HG02678 (cell line): Measurements from ENCODE around the gene KIAA0825.

ENCODE experiments used
- ATAC-seq: cut with Tn5 transposase; IDR thresholded peaks from one replicate; pipeline ENCODE4 v1.9.1; 2021; ENCODE audit warnings: mild to moderate bottlenecking, moderate library complexity; ENCODE audit not compliant: unreplicated experiment

The KIAA0825 gene

DNA sequence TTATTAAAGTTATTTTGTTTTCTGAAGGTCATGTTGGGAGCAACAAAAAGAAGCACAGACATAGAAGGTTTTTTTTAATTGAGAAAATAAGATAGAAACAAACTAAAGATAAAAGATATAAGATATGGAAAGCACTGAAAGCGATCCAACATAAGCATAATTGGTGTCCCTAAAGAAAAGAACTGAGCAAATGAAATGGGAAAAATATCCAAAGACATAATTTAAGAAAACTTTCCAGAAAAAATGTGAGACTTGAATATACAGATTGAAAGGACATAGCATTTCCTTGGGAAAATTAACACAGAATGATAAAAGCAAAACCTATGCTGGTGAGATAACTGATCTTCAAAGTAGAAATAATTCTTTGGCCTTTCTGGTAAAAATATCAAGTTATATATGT lies 289.3 kb downstream of the KIAA0825 start:
- ATAC-seq: no peak

GRCh38 chr5:94326586-94326985 lies 291.8 kb downstream of the KIAA0825 start:
- no peak for ATAC-seq

DNA sequence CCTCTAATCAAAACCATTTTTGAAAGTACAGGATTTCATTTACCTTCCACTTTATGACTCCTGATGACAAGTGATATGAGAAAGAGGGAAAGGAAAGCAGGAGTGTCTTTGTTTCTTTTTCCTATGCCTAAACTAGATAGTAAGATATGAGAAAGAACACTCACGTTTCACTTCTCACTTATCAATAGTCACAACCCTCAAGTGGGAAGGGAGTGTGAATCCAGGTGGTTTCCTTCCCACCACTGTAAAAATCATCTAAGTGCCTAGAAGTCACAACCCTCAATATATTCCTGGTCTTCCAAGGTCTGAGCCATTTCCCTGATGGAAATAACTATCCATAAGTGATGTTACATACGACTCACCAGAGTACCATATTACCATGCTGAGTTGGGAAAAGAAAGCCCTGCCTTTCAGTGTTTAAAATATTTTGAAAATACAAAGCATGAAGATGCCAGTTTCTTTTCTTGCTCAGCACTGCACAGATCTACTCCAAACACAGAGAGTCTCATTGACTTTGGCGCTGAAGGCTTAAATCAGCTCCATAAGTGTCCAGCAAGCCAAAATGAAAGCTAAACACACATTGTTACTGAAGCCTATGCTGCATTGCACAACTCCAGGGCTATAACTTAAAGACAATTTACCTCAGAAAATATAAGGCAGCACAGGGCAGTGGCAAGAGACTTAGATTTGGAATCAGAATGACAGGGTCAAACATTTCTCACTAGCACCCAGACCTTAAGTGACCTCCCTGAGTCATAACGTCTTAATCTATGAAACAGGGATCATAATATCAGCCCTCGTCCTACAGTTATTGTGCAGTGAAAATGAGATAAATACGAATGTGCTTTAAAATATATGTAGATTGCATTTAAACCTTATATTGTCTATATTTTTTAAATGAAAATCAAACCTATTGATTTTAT lies 301.2 kb downstream of the KIAA0825 start:
- ATAC-seq: no peak

- no peak for ATAC-seq
Measured at GRCh38 chr5:94314460-94315131, 303.8 kb downstream of the KIAA0825 start.

DNA sequence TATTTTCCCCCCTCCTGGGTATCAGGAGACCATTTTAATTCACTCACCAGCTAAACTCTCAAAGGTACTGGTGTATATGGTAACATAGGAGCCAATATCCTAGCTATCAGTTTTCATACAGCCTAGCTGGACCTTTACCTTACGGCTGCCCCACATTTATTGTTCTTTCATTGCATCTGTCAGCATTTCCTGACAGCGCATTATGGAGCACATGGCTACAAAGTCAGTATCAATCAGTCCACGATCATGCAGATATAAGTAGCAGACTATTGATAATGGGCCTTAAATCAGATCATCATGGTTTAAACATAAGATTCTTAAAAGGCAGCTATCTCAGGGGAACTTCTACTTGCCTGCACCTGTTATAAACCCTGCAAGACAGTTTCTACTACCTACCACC lies 304.7 kb downstream of the KIAA0825 start:
- no peak for ATAC-seq

GRCh38 chr5:94313188-94313587 lies 305.2 kb downstream of the KIAA0825 start:
- ATAC-seq: no peak

DNA sequence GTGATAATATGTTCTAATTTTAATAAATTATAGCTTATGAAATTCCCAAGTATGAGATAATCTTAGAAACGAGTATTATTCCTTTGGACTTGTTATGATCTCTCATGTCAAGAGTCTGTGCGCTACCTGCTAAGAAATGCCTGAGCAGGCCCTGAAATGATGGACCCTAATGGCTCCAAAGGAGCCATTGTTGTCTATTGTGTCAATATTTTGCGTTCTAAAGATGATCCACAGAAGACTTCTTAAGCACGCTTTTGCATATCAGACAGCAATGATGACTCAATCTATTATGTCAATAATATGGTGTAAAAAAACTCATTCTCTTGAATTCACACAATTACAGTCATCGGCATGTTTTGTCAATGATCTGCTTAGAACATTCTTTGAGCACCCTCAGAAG lies 306.1 kb downstream of the KIAA0825 start:
- ATAC-seq: no peak

DNA sequence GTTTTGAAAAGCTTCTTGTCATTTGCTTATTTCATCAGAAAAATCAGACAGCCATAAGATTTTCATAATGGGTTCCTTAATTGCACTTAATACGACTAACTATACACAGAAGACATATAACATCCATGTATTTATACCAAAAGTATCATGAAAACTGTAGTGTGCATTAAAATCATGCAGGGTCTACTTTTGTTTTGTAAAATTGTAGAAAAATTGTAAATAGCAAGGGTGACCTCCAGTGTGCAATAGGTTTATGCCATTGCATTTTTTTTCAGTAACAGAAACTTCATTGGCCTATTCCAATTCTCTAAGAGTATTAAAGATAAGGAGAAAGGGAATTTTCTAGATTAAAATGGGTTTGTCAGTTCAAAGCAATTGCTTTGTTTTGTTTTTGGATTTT lies 307.6 kb downstream of the KIAA0825 start:
- no peak for ATAC-seq

- ATAC-seq: no peak
Measured at GRCh38 chr5:94309141-94309540, 309.3 kb downstream of the KIAA0825 start.

GRCh38 chr5:94308442-94308841 lies 310.0 kb downstream of the KIAA0825 start:
- no peak for ATAC-seq

- no peak for ATAC-seq
Measured at GRCh38 chr5:94304146-94304545, 314.3 kb downstream of the KIAA0825 start.

DNA sequence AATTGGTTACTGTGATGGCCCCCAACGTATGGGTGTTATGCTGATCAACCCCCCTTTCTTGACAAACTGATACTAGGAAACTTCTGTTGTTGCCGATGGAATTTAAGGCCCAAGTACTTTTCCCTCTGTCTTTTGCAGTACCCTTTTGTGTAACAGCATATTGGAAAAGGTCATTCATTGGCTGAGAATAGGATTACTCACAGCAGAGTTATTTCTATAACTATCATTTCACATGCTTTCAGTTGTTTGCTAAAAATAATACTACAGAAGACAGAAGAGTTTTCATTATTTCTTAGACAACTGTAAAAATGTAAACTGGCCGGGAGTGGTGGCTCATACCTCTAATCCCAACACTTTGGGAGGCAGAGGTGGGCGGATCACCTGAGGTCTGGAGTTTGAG lies 329.5 kb downstream of the KIAA0825 start:
- ATAC-seq: no peak

DNA sequence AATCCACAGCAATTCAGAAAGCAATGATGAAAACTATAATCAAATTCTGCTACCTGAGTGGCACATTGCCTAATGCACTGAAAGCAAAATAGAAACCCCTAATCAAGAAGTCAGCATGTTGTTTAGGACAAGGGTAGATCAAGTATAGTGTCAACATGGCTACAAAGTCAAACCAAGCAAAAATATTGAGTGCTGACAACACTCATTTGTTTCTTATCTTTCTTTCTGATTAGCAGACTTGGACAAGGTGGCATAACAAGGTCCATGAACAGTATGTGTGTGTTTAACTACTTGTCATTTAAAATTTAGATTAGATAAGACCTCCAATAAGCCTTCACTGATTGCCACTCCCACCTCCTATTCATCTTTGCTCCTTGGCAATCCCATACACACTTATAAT lies 332.4 kb downstream of the KIAA0825 start:
- no peak for ATAC-seq

GRCh38 chr5:94283093-94283492 lies 335.3 kb downstream of the KIAA0825 start:
- ATAC-seq: no peak

GRCh38 chr5:94281236-94281801 lies 337.1 kb downstream of the KIAA0825 start:
- ATAC-seq: no peak

DNA sequence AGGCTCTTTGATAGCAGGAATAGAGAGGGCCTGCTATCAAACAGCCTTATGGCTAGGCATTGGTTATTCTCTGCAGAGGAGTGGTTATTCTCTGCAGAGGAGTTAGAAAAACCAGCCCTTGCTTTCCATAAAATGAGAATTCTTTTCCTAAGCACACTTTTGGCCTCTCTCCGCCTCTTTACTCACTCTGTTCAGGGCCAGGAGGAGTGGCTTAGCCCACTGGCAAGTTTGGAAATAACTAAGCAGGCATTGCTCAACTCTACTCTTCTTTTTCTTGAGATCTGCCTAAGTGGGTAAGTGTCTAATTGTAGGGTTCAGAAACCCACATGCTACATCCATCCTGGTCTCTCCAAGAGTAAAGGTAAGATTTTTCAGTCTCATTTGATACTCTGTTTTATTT lies 341.7 kb downstream of the KIAA0825 start:
- ATAC-seq: no peak

- ATAC-seq: no peak
Measured at GRCh38 chr5:94276048-94276447, 342.4 kb downstream of the KIAA0825 start.

DNA sequence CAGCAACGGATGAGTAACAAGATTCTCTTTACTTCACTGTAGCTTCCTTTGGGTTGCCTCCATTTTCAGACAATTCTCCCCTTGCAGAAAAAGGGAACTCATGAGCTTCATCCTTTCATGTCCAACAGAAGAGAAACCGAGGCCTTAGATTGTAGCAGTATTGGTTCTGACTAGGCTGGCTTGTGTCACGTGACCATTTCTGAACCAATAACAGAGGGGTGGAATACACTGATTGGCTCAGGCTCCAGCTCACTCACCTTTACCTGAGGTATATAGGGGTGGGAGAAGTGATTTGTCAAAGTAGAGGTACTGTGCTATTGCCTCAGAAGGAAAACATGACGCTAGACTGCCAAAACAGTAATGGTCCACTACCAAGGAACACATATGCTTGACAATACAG lies 343.7 kb downstream of the KIAA0825 start:
- ATAC-seq: no peak

GRCh38 chr5:94268226-94268625 lies 350.2 kb downstream of the KIAA0825 start:
- ATAC-seq: no peak

GRCh38 chr5:94267350-94267899 lies 351.0 kb downstream of the KIAA0825 start:
- ATAC-seq: no peak

DNA sequence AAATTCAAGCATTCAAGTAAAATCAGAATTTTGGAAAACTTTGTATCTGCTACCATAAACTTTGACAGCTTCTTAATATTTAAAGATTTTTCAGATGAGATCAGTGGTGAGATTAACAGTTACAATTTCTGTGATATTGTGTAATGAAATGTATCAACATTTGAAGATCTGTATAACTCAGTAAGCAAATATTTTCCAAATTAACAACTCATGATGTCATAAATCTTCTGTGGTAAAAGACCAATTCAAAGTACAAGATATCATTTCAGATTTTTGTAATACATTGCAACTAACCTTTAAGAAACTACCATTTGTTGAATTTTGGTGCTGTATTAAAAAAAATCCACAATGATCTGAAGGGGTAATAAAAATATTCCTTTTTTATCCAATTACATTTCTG lies 352.2 kb downstream of the KIAA0825 start:
- no peak for ATAC-seq

DNA sequence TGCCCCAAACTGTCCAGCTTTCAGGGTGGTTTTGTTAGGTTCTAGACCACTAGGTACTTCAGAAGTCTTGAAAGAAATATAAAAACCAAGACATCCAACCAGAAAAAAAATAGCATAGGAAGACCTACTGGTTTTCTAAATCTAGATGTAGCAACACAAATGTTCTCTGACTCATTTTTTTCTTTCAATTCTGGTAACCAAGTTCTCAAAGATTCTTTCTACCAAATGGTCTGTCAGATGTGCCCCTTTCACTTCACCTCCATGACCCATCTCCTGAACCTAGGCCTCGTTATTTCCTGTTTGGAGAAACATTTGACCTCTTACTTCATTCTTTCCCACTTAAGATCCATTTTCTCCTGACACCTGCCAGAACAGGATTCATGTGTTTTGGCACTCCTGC lies 355.3 kb downstream of the KIAA0825 start:
- ATAC-seq: no peak
